Stimulated activated CD4-positive, alpha-beta T cell treated with anti-CD3 and anti-CD28 coated beads, TNF-alpha, amount 100 ng/mL, for 1 hour (primary cell): Measurements from ENCODE around the gene FGF7.
A peak's percentile ranks its signal among the peaks of the same experiment; 100 is the strongest.
"Not testable (repeated sequence)": the region's sequence is repeated elsewhere in the genome, so short reads cannot be mapped to it uniquely, and the experiment has no call there.

Experiments
- DNase-seq, 3 donors: peaks; one replicate each; pipeline ENCODE4 v3.0.0-alpha.2; 2020; ENCODE audit warnings: low read depth in 3 of 3, low spot score in 1 of 3

FGF7 gene

DNA sequence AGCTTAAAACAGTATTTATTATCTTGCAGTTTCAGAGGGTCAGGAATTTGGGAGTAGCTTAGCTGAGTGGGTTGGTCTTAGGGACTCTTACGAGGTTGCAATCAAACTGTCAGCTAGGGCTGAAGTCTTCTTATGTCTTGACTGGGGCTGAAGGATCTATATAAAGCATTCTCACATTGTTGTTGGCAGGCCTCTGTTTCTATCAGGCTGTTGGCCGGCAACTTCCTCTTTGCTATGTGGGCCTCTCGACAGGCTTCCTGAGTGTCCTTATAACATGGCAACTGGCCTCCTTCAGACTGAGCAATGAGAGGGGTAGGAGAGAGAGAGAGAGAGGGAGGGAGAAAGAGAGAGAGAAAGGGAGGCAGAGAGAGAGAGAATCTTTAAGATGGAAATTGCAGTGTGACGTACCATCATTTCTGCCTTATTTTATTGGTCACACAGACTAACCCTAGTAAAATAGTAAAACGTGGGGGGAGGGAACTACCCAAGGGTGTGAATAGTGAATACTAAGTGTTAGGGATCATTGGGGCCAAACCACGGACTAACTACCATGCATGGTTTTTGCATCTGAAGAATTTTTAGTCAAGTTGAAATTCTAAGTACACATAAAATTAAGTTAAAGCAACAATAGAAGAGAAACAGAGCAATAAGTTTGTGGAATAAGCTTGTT lies 16.1 kb downstream of the FGF7 start:
- no peak for DNase-seq

DNA sequence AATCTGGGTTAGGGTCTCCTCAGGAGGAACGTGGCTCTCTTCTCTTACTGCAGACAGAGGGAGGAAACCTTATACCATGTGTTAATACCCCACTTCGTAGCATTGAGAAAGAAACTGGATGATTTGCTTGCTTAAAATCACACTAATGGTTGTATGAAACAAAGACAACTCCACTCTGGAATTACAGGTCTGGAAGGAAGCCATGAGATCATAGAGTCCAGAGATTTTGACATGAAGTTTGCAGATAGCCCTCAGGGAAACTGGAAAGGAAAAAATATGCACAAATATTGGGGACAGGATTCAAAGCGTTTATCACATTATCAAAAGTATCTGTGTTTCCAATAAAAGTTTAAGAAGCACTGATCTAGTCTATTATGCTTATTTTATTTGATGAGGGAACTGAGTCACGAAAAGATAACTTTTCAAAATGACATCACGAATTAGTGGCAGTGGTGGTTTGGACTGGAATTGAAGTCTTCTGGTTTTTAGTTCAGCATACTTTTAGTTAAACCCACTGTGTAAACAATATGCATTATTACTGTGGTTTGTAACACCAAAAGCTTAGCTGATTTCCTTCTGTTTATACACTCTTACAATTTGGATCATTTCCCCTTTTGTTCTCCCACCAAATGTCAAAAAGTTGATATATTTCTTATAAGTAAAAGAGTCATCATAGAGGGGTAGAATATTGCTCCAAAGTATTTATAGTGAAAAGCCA lies 16.8 kb downstream of the FGF7 start:
- DNase-seq: no peak

DNA sequence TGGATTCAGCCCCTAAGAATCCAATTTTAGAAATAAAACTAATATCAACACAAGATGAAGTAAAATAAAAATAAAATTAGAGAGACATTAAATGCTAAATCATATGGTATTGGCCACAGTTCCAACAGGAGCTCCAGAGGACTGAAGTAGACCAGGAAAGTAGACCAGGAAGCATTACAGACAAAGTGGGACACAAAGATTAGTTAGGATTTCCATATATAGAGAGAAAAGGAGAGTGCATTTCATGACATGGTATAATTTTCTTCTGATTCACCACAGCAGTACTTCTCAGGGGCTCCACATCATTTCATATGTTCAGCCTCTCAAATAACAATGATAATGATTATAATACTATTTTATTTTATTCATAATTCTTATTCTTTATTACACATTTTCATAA lies 18.3 kb downstream of the FGF7 start:
- no peak for DNase-seq

DNA sequence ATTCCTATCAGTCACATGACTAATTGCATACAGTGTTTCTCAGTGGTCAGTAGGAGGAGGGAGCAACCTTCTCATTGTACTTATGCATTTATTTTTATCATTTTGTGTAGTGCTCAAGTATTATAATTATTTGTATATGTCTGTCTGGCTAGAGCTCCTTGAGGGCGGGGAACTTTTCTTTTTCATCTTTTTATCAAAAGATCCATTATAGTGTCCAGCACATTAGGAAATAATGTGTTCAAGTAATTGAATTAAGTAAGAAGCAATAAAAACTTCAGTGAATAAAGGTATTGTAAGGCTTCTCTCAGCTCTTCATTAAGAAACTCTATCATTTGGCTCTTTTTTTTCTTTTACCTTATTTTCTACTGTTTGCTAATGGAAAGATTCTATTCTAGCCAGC lies 18.8 kb downstream of the FGF7 start:
- DNase-seq: no peak

DNA sequence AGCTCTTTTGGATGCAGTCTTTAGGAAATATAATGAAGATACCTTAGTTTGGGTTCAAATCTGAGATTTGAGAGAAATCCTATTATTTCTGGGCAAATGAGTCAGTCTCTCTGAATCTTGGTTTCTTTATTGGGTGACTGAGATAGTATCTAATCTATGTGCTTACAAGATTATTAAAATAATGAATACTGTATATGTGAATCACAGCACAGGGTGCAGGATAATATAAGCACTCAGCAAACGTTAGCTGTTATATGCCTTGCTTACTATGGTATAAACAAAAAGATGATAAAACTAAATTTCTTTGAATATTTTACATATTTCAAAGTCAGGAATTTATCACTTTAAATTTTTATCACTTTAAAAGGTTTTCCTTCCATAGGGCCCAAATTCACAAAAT lies 29.6 kb downstream of the FGF7 start:
- no peak for DNase-seq

DNA sequence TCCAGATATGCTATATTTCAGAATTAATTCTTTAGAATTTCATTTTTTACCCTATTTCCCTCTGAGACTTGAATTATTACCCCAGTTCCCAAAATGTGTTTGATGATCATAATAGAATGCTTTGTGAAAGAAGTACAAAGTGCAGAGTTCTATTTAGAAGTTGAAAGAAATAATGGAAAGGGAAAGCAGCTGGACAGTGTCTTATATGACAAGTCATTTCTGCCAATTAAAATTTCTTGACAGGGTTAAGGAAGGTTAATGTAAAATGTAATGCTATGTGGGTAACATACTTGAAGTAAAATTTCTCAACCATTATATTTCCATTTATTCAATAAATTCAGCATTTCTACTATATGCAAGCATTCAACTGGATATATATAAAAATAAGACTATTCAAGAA lies 33.1 kb downstream of the FGF7 start:
- DNase-seq: no peak

DNA sequence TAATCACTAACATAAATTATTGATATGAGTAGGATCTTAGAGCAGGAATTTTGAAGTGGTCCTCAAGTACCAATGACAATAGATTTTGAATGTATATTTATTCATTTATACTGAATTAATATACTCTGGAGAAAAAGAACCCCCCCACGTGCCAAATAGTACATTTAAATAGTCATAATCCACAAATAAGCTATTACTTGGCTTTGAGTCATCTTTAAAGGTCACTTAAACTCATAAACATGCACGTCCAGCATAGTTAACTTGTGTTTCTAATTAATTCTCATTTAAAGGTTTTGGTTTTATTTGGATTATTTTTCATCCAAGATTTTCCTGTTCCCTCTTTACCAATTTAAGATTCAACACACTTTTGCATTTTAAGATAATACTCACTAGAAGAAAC lies 35.1 kb downstream of the FGF7 start:
- no peak for DNase-seq

DNA sequence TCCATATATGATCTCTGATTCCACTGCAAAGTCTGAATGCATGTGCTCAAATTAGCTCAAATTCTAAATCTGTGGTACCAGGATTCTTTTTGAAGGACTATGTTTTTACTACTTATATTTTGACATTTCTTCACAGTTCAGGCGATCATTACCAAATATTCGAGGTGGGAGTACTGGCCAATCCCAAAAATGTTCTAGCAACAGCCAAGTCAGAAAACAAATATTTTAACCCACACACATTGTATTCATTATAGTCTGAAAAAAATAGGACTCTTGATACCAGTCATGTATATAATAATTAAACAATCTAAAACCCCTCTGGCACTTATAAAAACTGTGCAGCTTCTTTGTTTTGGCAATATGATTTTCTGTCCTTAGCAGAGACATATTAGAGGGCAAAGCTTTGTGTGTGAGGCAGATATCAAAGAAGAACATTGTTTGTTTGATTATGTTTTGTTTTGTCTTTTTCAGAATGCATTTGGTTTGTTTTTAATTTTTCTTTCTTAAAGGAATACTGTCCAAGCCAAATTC lies 37.4 kb downstream of the FGF7 start:
- no peak for DNase-seq

DNA sequence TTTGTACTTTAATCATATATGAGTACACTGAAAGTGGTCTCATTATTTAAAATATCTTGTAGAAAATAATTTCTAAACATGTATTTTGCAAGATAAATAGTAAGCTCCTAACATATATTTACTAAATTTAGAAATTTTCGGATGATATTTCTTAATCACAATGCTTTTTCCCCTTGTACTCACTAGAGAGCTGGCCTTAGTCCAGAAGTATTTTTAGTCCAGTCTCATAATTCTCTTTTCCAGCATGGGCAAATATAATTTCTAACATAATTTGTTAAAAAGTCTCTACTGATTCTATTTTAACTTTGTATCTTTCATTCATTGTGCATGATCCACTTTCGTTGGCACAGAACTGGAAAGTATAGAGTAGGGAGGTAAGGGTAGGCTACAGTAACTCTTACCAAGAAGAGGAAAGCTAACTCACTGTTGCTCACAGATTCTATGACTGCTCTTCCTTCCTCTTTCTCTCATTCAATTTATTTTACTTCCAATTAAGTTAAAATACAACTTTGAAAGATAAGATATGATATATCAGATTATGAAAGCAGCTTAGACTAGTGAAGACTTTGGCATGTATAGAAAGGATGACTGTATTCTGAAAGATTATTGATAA lies 39.3 kb downstream of the FGF7 start:
- DNase-seq: no peak

DNA sequence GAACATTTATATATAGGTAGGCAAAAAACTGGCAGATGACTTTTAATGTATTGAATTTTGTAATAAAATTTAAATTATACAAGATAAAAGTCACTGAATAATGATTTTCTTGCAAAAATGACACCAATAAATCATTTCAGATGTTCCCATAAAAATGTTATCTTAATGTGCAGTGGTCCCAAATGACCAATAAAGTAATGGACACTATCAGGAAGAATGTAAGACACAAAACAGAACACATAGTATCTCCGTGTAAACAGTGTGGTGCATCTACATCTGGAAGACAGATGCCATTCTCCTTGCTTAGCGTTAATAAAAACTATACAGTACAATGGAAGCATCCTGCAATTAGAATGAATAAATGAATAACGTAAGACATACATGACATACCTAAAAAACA lies 41.5 kb downstream of the FGF7 start:
- no peak for DNase-seq

DNA sequence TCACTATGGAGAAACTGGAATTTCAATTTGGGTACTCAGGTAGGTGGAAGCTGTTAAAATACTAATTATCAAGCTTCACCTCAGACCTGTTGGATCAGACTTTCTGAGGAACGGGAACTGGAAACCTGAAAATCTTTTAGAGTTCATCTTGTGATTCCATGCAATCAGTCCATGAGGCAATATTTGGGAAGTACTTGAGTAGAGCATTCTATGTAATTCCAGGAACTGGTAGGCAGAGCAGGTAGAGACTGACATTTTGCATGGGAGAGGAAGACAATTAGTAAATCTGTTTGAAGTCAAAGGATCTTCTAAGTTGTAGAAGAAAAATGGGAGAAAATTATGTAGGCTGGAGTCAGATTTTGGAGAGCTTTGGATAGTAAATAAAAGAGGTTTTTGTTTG lies 43.1 kb downstream of the FGF7 start:
- no peak for DNase-seq

DNA sequence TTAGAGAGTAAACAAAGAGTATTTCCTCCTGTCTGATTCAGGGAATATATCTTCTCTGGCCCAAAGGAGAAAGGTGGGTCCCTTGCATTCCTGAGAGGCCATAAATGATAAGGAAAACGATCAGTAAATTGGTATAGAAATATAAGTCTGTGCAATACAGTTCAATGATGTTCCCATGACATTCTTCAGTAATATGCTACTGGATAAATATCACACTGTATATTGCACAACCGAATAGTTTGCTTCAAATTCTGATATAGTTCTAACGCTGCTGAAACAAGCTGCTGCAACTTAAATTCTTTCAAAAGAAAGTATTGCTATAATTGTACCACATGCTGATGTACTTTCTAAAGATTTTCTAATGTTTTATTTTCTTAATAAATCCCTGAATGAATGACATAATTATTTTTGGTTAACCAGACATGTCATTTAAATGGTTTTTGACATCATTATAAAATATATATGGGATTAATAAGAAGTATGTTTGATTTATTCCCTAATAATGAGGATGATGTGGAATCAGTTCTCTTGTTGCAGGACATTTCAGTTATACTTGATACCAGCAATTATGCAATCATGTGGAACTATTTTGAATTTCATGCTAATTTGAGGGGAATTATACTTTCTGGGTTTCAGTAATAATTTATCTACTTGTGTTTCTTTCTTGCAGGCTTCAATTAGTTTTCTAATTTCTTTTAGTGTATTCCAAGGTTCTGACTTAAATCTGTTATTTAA lies 44.9 kb downstream of the FGF7 start:
- DNase-seq: no peak

DNA sequence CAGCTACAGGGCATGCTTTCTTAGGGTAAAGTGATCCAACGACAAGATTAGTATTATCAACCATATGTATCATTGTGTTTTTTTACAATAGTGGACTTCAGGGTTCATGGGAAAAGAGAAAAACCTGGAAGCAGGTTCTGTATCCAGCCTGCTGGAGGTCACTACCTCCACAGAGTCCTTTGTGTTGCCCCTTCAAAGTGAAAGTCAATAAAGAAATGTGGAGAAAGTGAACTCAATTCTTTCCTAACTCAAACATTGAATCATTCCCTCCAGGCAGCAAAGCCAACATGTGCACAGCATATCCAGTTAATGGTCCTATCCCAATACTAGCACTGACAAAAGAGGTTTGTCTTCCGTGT lies 45.4 kb downstream of the FGF7 start:
- no peak for DNase-seq

DNA sequence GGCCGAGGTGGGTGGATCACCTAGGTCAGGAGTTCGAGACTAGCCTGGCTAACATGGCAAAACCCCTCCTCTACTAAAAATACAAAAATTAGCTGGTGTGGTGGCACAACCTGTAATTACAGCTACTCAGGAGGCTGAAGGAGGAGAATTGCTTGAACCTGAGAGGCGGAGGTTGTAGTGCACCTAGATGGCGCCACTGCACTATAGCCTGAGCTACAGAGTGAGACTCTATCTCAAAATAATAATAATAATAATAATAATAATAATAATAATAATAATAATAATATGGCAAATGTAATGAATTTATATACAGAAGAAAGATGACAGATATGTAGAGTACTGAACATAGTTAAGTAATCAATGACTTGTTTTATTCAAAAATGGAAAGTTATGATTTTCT lies 48.2 kb downstream of the FGF7 start:
- peak in 1 of 3 donors; percentile 7 for DNase-seq

DNA sequence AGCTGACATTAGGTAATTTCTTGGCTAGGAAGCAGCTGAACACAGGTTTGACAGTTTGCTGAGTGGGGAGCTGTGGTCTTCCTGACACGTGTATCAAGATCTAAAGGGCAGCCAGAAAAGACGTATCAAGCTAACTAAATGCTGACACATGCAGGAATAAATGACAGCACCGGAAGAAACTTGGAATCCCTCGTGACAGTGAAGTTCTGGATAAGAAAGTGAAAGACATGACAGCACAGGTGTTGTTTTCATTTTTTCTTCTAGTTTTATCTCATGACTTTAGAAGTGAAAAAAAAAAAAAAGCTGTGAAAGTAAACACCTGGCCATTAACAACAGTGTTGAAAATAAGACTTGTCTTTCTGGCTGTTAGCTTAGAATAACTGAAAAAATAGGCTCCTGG lies 48.7 kb downstream of the FGF7 start:
- DNase-seq: no peak

DNA sequence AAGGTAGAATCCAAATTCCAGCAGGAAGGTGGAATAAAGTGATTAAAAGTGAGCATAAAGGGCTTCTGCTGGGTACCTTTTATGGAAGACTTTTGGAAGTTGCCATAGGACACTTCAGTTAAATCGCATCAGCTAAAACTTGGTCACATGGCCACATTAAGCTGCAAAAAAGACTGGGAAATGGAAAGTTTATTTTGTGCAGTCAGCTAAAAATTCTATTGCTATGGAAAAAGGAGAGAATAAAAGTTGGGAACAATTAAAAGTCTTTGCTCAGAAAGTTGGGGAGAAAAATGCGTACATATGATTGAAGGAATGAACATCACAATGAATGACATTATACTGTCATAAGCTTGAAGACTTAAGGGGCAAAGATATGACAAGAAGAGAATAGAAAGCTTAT lies 49.3 kb downstream of the FGF7 start:
- no peak for DNase-seq

DNA sequence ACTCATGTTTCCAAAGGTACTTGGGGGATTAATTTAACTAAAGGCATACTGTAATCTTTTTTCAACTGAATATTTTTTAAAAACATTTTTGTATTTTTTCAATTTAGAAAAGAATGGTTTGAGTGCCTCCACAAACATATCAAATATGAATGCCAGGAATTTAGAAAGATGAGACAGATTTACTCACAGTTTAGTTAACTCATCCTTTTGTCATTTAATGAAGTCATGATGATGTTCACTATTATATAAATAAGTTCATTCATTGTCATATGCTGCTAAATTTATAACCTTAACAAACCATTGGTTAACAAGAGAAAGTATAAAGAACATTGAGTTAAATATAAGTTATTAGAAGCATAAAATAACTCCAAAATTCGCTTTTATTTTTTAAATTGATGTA lies 50.0 kb downstream of the FGF7 start:
- no peak for DNase-seq

DNA sequence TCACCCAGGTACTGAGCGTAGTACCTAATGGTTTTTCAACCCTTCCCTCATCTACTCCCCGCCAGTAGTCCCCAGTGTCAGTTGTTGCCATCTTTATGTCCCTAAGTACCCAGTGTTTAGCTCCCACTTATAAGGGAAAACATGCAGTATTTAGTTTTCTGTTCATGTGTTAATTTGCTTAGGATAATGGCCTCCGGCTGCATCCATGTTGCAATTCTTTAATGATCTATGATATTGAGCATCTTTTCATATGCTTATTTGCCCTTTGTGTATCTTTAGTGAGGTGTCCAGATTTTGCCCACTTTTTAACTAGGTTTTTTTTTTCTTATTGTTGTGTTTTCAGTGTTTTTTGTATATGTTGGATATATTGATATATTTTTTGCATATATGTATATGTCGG lies 55.0 kb downstream of the FGF7 start:
- not testable (repeated sequence) for DNase-seq

DNA sequence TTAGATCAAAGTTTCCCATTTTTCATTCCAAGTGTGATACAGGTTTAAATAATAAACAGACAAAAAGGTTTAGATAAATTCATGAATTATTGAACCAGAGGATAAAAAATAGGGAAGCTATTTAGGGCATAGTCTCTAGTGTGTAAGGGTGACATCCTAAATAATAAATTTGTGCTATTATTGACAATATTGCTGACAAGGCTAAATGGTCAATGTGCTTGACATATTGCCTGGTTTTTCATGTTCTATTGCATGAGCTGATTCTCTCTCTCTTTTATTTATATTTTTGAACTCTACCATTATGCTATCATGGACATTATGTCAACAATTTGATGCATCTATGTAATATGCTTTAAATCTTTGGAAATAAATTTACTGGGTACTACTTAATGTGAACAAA lies 55.9 kb downstream of the FGF7 start:
- DNase-seq: not testable (repeated sequence)

DNA sequence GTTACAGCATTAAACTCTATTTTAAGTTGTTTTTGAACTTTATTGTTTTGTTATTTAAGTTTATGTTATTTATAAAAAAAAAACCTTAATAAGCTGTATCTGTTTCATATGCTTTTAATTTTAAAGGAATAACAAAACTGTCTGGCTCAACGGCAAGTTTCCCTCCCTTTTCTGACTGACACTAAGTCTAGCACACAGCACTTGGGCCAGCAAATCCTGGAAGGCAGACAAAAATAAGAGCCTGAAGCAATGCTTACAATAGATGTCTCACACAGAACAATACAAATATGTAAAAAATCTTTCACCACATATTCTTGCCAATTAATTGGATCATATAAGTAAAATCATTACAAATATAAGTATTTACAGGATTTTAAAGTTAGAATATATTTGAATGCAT lies 62.4 kb downstream of the FGF7 start:
- not testable (repeated sequence) for DNase-seq

DNA sequence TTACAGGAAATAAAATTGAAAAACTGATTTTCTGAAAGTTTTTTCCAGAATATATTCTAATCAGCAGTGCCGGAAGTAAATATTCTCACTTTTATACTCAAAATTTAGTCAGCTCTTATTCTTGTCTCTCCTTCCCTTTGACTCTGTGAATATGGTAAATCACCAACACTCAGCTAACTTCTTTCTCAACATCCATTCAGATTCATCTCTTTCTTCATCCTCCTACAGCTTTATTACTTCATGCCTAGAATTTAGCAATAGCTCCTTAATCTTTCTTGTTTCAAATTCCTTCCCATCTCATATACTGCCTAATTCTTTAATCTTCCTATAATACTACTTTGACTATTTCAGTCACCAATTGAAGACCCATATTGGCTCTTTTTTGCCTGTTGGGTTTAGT lies 67.9 kb downstream of the FGF7 start:
- DNase-seq: no peak

DNA sequence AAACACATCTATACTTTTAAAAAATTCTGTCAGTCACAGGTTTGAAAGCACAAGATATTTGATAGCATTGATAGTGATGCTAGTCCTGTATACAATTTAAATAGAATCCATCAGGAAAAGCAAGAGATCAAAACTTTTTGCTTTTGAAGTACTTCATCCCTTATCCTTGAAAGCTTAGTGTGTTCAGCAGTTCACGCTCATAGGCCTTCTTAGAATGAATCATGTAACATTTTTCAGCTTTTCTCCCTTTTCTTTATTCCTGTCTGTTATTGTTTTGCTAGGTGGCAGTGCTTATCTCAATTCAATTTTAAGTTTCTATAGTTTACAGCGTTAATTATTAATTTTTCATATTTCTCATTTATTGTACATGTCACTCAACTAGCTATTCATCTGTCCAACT lies 69.1 kb downstream of the FGF7 start:
- DNase-seq: no peak
